Mesodermal cell (in vitro differentiated cells): ENCODE measurements around the gene CFAP92.

Source experiments
- H3K27ac ChIP-seq: 2 replicates; pipeline ENCODE4 v1.7.0; 2013; ENCODE audit warnings: mild to moderate bottlenecking, low read depth, low read length, moderate library complexity; ENCODE audit not compliant: severe bottlenecking
- H3K36me3 ChIP-seq: 2 replicates; pipeline ENCODE4 v1.7.1; 2013; ENCODE audit warnings: mild to moderate bottlenecking, low read length, moderate library complexity; ENCODE audit not compliant: control insufficient read depth, insufficient read depth
- H3K4me1 ChIP-seq: one replicate; pipeline ENCODE4 v1.7.1; 2013; ENCODE audit warnings: mild to moderate bottlenecking, low read length; ENCODE audit not compliant: insufficient read depth, control insufficient read depth, poor library complexity, severe bottlenecking
- H3K4me3 ChIP-seq: 2 replicates; pipeline ENCODE4 v1.7.0; 2013; ENCODE audit warnings: low read length, control low read depth, mild to moderate bottlenecking; ENCODE audit not compliant: insufficient read depth, poor library complexity, severe bottlenecking; ENCODE audit errors: extremely low read depth
- H3K9me3 ChIP-seq: 2 replicates; pipeline ENCODE4 v1.7.1; 2013; ENCODE audit warnings: mild to moderate bottlenecking, low read length, moderate library complexity; ENCODE audit not compliant: control insufficient read depth
- WGBS, 2 experiments: methylation state at CpG; one replicate each; pipeline ENCODE4 v1.1.5; 2013; ENCODE audit warnings: missing lambda C conversion rate in 2 of 2; ENCODE audit not compliant: insufficient coverage in 2 of 2; 5-methylcytosine and 5-hydroxymethylcytosine counted together

Gene CFAP92

GRCh38 chr3:128911911-128912310, 82.0 kb downstream of the CFAP92 start:
- Histone ChIP-seq H3K27ac (no peak overlapping the region), H3K4me3 (no peak overlapping the region), H3K9me3 (no peaks in the 10 kb centered on the region), H3K36me3 (peaks cover 91% of the 10 kb centered on the region), H3K4me1 (no peaks in the 10 kb centered on the region)
- 86 to 95% methylated on average over 5 of the region's 7 CpGs for WGBS, 2 experiments

- H3K36me3 ChIP-seq, result peaks cover 89% of the 10 kb centered on the region
These were observed 83.9 kb downstream of the CFAP92 start for GRCh38 chr3:128910006-128910405.

GRCh38 chr3:128908951-128909350, 84.9 kb downstream of the CFAP92 start:
- H3K4me3 ChIP-seq, result no peak overlapping the region
- peaks cover 89% of the 10 kb centered on the region for H3K36me3 ChIP-seq
- H3K9me3 ChIP-seq, result no peaks in the 10 kb centered on the region
- H3K27ac ChIP-seq, result no peak overlapping the region
- no peaks in the 10 kb centered on the region for H3K4me1 ChIP-seq
- WGBS, 2 experiments, result 94 to 98% methylated on average over 5 to 6 of the region's 6 CpGs

More at GRCh38 chr3:128910006-128910405, 83.9 kb downstream of the CFAP92 start:
- Histone ChIP-seq H3K27ac (no peak overlapping the region), H3K4me3 (no peak overlapping the region), H3K9me3 (no peaks in the 10 kb centered on the region), H3K4me1 (no peaks in the 10 kb centered on the region)
- WGBS, 2 experiments, result 95 to 98% methylated on average over 6 to 13 of the region's 13 CpGs

- H3K36me3 ChIP-seq, result peaks cover 89% of the 10 kb centered on the region
- no peaks in the 10 kb centered on the region for H3K9me3 ChIP-seq
- H3K27ac ChIP-seq, result no peak overlapping the region
- WGBS, 2 experiments, result 96 to 97% methylated on average over 8 to 14 of the region's 15 CpGs
- H3K4me3 ChIP-seq, result no peak overlapping the region
- H3K4me1 ChIP-seq, result no peaks in the 10 kb centered on the region
These were observed 86.0 kb downstream of the CFAP92 start for GRCh38 chr3:128907706-128908445.

GRCh38 chr3:128906804-128907525, 86.9 kb downstream of the CFAP92 start:
- Histone ChIP-seq H3K4me1 (no peaks in the 10 kb centered on the region), H3K36me3 (peaks cover 89% of the 10 kb centered on the region), H3K4me3 (no peak overlapping the region), H3K9me3 (no peaks in the 10 kb centered on the region), H3K27ac (no peak overlapping the region)
- 86 to 93% methylated on average over 7 of the region's 7 CpGs for WGBS, 2 experiments

- H3K27ac ChIP-seq, result no peak overlapping the region
- 95 to 97% methylated on average over 23 to 25 of the region's 25 CpGs for WGBS, 2 experiments
- no peaks in the 10 kb centered on the region for H3K9me3 ChIP-seq
- H3K4me1 ChIP-seq, result no peaks in the 10 kb centered on the region
- H3K4me3 ChIP-seq, result no peak overlapping the region
- peaks cover 90% of the 10 kb centered on the region for H3K36me3 ChIP-seq
These were observed 87.7 kb downstream of the CFAP92 start for GRCh38 chr3:128906031-128906803.

GRCh38 chr3:128903501-128903900, 90.4 kb downstream of the CFAP92 start:
- Histone ChIP-seq H3K4me3 (no peak overlapping the region), H3K4me1 (no peaks in the 10 kb centered on the region), H3K36me3 (peaks cover 95% of the 10 kb centered on the region), H3K27ac (no peak overlapping the region), H3K9me3 (no peaks in the 10 kb centered on the region)
- 94 to 95% methylated on average over 7 to 10 of the region's 12 CpGs for WGBS, 2 experiments

GRCh38 chr3:128902426-128902825, 91.5 kb downstream of the CFAP92 start:
- Histone ChIP-seq H3K4me3 (no peak overlapping the region), H3K4me1 (no peaks in the 10 kb centered on the region), H3K9me3 (no peaks in the 10 kb centered on the region), H3K36me3 (peaks cover 95% of the 10 kb centered on the region), H3K27ac (no peak overlapping the region)
- WGBS, 2 experiments, result 93 to 95% methylated on average over 4 to 9 of the region's 9 CpGs

- Histone ChIP-seq H3K4me3 (no peak overlapping the region), H3K4me1 (no peaks in the 10 kb centered on the region), H3K27ac (no peak overlapping the region), H3K9me3 (no peaks in the 10 kb centered on the region), H3K36me3 (peaks cover 88% of the 10 kb centered on the region)
- 96% methylated on average over 7 to 9 of the region's 11 CpGs for WGBS, 2 experiments
These were observed 97.8 kb downstream of the CFAP92 start for GRCh38 chr3:128895843-128896697.
